Jurkat, Clone E6-1 (cell line): ENCODE data around the gene MED31.
"Not testable (repeated sequence)": the region's sequence is repeated elsewhere in the genome, so short reads cannot be mapped to it uniquely, and the experiment has no call there.

Experiments used
- DNase-seq: peaks from one replicate; pipeline ENCODE4 v3.0.0-alpha.2; 2011; ENCODE audit warnings: low read depth, low spot score
- H3K4me3 ChIP-seq: 2 replicates; pipeline ENCODE4 v1.5.1; 2011; ENCODE audit warnings: mild to moderate bottlenecking, low read length, control low read depth, moderate library complexity

MED31 gene

GRCh38 chr17:6637458-6637840 lies 14.0 kb downstream of the MED31 start:
- no peak for DNase-seq

DNA sequence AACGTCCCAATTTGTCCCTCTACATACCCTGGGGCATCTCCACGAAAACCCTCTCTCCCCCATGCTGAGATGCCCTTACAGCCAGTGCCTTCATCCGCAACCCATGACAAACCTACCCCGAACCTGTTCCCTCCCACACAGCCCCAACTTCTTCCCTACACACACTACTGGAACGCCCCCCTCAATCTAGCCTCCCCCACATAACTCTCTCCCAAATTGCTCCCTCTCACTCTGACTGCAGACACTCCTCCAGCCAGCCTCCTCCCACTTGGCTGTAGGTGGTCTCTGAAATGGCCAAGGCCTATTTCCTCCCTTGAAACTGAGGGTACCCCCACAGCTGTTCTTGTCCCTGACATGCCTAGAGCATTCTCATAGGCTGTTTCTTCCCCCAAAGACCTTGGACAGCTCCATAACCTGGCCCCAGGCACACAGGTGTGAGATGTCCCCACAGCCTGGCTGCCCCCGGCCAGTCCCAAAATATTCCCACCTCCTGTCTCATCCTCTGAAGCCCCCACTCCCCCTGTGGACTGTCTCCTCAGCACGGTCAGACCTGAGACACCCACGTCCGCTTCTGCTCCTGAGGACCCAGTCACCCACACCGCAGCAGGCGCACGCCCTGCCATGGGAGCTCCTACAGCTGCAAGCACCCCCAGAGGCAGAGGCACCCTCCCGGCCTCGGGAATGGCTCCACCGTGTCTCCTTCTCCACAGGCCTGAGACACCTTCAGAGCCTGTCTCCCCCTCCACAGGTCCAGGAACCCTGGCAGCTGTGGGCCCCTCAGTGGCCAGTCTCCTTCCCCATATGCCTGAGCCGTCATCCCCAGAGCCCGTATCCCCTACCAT lies 14.6 kb downstream of the MED31 start:
- DNase-seq: no peak
- H3K4me3 ChIP-seq: no peak overlapping the region

More at GRCh38 chr17:6637458-6637840, 14.0 kb downstream of the MED31 start:
- no peak overlapping the region for H3K4me3 ChIP-seq

DNA sequence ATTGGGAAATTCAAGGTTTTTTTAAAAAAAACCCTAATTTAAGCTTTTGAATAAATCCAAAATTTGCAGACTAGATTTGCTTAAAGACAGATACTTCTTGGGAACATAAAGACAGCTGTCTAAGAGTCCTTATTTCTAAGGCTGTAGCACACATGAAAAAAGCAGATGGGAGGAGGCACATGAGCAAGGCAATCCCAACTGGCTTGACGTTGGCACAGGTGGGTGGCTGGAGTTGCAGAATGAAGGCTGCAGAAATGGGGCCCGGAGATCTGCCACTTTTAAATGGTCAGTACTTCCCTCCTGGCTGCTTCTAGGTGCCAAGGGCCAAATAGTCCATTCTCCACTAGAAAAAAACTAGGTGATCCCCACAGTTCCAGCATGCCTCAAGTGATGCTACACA lies 15.3 kb downstream of the MED31 start:
- no peak overlapping the region for H3K4me3 ChIP-seq
- DNase-seq: no peak

DNA sequence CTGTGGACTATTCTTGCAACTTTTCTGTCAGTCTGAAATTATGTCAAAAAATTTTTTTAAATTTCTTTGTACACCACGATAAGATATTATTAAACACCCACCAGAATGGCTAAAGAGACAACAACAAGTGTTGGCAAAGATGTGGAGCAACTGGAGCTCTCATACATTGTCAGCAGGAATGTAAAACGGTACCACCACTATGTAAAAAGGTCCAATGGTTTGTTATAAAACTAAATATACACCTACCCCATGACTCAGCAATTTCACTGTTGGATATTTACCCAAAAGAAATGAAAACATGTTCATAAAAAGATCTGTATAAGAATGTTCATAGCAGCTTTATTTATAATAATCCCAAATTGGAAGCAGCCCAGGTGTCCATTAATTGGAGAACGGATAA lies 18.1 kb downstream of the MED31 start:
- H3K4me3 ChIP-seq: no peak overlapping the region
- DNase-seq: no peak

GRCh38 chr17:6632530-6632929 lies 18.9 kb downstream of the MED31 start:
- no peak for DNase-seq
- no peak overlapping the region for H3K4me3 ChIP-seq

GRCh38 chr17:6630390-6630789 lies 21.0 kb downstream of the MED31 start:
- no peak overlapping the region for H3K4me3 ChIP-seq
- no peak for DNase-seq

GRCh38 chr17:6627019-6627418 lies 24.4 kb downstream of the MED31 start:
- no peak overlapping the region for H3K4me3 ChIP-seq
- DNase-seq: no peak

GRCh38 chr17:6626616-6627015 lies 24.8 kb downstream of the MED31 start:
- no peak for DNase-seq

GRCh38 chr17:6623941-6624340 lies 27.5 kb downstream of the MED31 start:
- DNase-seq: no peak
- H3K4me3 ChIP-seq: no peak overlapping the region

More at GRCh38 chr17:6626616-6627015, 24.8 kb downstream of the MED31 start:
- H3K4me3 ChIP-seq: no peak overlapping the region

DNA sequence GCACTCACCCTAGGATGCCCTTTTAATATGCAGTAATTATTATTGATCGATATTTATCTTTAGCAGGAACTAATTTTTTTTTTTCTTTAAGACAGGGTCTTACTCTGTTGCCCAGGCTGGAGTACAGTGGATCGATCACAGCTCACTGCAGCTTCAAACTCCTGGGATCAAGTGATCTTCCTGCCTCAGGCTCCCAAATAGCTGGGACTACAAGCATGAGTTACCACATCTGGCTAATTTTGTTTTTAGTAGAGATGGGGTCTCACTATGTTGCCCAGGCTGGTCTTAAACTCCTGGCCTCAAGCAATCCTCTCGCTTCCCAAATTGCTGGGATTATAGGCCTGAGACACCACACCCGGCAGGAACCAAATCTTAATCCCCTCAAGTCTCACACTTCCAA lies 40.2 kb downstream of the MED31 start:
- DNase-seq: no peak
- H3K4me3 ChIP-seq: no peak overlapping the region

DNA sequence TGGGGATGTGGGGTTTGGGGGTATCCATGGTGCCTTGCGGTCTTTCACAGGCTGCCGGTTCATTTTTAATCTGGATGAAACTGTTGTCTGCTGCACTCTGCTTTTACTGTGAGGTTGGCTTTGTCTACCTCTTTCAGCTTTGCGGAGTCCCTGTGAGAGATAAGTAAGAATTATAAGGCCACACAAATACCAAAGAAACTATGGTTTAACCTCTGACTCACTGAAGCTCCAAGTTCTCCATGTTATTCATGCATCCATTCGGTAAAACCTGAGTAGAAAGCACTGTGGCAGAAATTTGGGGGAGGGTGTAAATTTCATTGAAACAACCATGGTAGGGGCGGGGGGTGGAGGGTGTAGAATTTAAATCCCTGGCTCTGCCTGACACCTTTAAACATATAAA lies 41.4 kb downstream of the MED31 start:
- H3K4me3 ChIP-seq: no peak overlapping the region
- no peak for DNase-seq

GRCh38 chr17:6608321-6608720 lies 43.1 kb downstream of the MED31 start:
- H3K4me3 ChIP-seq: no peak overlapping the region
- no peak for DNase-seq

- DNase-seq: no peak
- H3K4me3 ChIP-seq: no peak overlapping the region
Measured at GRCh38 chr17:6605142-6605541, 46.3 kb downstream of the MED31 start.

- no peak overlapping the region for H3K4me3 ChIP-seq
- DNase-seq: no peak
Measured at GRCh38 chr17:6603744-6604325, 47.6 kb downstream of the MED31 start.

- H3K4me3 ChIP-seq: no peak overlapping the region
- DNase-seq: no peak
Measured at GRCh38 chr17:6602141-6602540, 49.3 kb downstream of the MED31 start.

- DNase-seq: no peak
- no peak overlapping the region for H3K4me3 ChIP-seq
Measured at GRCh38 chr17:6599364-6599763, 52.0 kb downstream of the MED31 start.

GRCh38 chr17:6597727-6598126 lies 53.7 kb downstream of the MED31 start:
- no peak overlapping the region for H3K4me3 ChIP-seq
- DNase-seq: no peak

DNA sequence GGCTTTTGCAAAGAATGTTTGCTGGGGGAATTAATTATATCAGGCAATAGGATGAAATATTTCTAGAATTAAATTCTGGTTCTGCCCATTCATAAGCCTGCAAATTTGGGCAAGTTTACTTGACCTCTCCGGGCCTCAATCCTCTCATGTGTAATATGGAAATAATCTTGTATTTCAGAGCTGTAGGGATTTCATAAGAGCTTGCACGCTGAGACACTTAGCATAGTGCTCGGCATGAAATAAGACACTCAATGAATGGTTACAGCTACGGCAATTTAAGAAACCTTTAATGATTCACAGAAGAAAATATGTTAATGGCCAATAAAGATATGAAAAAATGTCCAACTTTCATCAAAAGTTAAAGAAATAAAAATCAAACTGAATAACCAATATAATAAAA lies 54.5 kb downstream of the MED31 start:
- H3K4me3 ChIP-seq: no peak overlapping the region
- DNase-seq: no peak

- no peak for DNase-seq
- H3K4me3 ChIP-seq: no peak overlapping the region
Measured at GRCh38 chr17:6596511-6596910, 54.9 kb downstream of the MED31 start.

DNA sequence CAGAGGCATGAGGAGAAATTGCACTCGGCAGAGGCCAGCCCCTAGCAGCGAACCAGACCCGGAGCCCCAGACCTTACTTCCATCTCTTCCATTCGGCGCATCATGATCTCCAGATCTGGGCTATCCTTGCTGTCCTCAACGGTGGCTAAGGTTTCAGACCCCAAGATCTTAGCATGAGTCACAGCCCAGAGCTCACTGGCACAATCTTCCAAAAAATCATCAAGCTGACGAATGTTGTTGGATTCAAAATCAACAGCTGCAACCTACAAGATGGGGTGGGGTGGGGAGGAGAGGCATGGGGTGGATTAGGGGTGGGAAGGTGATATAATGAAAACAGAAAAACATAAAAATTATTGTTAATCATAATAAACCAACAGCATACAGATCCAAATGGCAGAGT lies 55.3 kb downstream of the MED31 start:
- no peak overlapping the region for H3K4me3 ChIP-seq
- no peak for DNase-seq

DNA sequence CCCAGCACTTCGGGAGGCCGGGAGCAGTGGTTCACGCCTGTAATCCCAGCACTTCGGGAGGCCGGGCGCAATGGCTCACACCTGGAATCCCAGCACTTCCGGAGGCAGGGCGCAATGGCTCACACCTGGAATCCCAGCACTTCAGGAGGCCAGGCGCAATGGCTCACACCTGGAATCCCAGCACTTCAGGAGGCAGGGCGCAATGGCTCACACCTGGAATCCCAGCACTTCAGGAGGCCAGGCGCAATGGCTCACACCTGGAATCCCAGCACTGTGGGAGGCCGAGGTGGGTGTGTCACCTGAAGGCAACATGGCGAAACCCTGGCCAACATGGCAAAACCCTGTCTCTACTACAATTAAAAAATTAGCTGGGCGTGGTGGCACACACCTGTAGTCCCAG lies 58.0 kb downstream of the MED31 start:
- DNase-seq, H3K4me3 ChIP-seq: not testable (repeated sequence)
